HG02798 (cell line): ENCODE data around the gene RAB40B.
A peak's percentile ranks its signal among the peaks of the same experiment; 100 is the strongest.
"Not testable (repeated sequence)": the region's sequence is repeated elsewhere in the genome, so short reads cannot be mapped to it uniquely, and the experiment has no call there.

ENCODE experiments used
- ATAC-seq: cut with Tn5 transposase; IDR thresholded peaks from one replicate; pipeline ENCODE4 v1.9.1; 2021; ENCODE audit warnings: mild to moderate bottlenecking; ENCODE audit not compliant: unreplicated experiment, poor library complexity

Gene RAB40B

DNA sequence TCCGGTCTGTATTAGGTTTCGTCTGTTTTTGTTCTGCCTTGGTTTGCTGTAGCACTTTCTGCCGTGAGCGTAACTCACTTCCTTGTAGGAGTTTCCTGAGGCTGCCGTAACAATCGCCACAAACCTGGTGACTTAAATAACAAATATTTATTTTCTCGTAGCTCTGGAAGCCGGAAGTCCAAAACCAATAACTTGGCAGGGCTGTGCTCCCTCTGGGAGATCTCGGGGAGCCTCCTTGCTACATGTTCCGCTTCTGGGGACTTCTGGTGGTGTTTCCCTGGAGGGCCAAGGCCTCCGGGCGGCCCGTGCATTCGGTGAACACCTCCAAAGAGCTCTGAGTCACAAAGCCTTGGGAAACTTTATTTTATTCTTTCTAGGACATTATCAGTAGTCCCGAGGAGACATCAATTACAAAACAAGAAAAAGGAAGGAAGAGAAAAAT, 43.4 kb downstream of the RAB40B start:
- ATAC-seq = no peak

DNA sequence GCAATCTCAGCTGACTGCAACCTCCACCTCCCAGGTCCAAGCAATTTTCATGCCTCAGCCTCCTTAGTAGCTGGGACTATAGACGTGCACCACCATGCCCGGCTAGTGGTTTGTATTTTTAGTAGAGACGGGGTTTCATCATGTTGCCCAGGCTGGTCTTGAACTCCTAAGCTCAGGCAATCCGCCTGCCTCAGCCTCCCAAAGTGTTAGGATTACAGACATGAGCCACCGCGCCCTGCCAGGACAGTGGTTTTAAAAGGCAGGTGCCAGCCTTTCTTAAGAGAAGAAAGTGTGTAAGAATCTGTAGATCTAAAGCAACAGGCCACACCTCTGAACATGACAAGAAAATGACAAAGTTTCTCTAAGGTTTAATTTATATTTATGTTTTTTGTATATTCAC, 43.9 kb downstream of the RAB40B start:
- ATAC-seq = not testable (repeated sequence)

DNA sequence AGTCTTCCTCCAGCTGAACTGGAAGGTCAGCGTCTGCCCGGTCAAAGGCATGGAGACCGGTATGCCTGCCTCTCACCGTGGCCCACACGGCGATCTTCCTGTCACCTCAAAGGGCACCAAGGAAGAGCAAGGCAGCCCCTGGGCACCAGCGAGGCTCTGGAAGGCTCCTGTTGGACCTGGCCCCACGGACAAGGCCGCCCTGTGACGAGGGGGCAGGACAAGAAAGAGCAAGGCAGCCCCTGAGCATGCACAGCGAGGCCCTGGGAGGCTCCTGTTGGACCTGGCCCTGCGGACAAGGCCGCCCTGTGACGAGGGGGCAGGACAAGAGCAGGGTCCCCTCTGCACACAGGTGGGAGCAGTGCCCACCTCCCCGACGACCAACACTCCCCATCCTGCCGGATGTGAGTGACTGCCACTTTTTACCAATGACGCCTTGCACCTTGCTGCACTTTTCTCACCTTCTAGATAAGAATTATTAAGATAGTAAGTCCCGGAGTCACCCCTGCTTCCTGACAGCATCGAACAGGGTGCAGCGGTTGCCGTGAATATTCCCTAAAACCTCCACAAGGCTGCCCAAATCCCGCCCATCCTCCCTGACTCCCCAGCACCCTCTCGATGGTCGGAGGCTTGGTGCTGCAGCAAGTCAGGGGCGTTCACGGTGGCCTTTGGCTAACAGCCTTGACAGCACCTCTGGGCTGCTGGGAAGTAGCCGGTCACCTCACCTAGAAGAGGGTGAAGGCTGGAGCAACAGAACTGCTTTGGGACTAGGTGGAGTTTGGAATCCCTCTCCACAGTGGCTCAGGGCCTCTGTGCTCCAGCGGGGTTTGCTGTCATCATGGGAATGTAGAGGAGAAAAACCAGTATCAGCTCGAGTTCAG, 44.6 kb downstream of the RAB40B start:
- no peak for ATAC-seq

DNA sequence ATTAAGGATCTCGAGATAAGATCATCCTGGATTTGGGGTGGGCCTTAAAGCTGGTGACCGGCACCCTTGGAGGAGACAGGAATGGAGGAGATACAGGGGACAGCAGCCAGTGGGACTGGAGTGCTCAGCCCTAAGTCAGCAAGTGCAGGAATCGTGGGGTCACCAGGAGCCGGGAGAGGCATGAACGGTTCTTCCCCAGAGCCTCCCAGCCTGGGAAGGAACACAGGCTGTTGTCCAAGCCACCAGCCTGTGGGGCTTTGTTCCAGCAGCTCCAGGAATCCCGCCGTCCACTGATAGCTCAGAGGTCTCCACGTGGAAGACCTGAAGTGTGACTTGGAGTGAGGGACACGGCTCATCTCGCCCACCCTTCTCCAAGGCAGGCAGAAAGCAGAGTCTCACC, 47.8 kb downstream of the RAB40B start:
- no peak for ATAC-seq

DNA sequence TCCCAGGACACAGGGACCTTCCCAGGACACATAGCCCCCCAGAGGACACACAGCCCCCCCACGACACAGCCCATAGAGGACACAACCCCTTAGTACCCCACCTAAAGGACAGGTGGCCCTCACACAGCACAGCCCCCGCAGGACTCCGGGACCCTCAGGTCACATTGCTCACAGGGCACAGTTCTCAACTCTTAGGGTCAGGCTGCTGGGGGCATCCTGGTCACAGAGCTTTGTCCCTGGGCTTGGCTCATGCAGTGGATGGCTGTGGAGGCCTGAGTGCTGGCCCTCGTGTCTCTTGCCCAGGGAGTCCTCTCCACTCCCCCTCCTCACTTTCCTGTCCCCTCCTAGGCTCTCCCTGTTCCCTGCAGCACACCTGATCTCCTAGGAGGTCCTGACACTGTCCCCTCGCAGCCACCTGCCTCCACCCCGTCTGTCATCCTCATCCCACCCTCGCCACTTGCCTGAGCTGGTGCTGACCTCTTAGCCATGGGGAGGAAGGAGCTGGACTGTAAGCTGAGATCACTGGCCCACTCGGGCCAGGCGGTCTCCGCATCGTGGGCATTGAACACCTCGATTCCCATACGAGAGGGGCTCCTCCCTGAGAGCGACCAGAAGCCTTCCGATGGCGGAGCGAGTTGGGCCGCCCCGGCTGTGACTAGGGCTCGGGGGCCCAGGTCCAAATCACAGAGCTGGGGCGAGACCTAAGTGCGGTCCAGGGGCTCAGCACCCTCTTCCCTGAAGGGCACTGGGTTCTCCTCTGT, 48.8 kb downstream of the RAB40B start:
- no peak for ATAC-seq

DNA sequence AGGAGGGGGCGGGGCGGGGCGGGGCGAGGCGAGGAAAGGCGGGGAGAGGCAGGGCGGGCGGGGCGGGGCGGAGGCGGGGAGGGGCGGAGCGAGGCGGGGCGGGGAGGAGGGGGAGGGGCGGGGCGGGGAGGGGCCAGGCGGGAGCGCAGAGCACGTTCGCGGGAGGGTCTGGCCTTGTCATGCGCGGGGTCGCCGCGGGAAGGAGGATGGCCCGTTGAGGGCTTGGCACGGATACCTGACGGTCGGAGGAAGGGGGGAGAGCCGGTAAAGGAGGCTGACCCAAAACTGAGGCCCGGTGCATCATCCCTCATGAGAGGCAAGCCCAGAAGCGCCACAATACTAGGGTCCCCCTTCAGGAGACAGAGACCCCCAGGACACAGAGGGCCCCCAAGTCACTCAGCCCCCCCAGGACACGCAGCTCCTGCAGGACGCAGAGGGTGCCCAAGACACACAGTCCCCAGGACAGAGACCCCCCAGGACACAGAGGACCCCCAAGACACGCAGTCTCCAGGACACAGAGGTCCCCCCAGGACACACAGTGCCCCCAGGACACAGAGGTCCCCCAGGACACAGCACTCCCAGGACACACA, 49.7 kb downstream of the RAB40B start:
- ATAC-seq = no peak

DNA sequence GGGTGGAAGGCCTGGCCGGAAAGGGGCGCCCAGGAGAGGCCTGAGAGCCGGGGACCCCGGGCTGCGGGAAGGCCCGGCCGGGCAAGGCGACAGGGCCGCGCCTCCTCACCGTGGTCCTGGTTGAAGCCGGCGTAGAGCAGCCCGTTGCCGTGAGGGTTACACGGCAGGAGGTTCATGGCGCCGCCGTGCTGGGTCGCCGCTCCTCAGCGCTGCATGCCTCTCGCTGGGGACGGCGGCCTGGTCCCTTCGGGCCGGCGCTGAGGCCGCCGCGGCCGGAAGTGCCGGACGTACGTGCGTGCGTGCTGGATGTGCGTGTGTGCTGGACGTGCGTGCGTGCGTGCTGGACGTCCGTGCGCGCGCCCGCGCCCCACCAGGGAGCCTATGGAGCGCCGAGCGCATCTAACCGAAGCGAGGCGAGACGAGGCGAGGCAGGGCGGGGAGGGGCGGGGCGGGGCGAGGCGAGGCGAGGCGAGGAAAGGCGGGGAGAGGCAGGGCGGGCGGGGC, 50.3 kb downstream of the RAB40B start, which contains the start of gene WDR45B:
Gene WDR45B, minus strand, starts transcription at position 280 of the 504 bp plus-strand sequence. Its CDS starts 104 bp downstream, at position 176.
- ATAC-seq = peak; percentile 95

DNA sequence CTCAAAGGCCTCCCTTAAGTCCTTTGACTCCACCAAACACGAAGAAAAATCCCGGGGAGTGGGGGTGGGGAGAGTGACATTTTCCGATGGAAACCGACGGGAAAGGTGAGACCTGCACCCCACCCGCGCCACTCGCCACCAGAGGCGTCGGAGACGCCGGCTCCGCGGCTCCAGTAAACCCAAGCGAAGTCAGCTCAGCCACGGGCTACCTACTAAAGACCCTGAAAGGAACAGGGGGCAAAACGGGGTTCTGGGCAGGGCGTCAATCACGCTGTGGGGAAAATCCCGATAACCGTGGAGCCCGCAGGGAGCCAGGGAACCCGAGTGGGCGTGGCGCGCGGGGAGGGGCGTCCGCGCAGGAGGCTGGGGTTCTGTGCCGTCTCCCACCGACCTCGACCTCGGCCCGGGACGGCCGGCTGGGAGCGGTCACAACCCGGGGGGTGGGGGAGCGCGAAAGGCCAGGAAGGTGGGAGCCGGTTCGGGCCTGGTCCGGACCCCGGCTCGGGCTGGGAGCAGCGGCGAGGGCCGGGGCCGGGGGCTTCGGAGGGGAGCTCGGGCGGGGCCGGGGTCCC, 50.8 kb downstream of the RAB40B start:
- peak; percentile 30 for ATAC-seq

DNA sequence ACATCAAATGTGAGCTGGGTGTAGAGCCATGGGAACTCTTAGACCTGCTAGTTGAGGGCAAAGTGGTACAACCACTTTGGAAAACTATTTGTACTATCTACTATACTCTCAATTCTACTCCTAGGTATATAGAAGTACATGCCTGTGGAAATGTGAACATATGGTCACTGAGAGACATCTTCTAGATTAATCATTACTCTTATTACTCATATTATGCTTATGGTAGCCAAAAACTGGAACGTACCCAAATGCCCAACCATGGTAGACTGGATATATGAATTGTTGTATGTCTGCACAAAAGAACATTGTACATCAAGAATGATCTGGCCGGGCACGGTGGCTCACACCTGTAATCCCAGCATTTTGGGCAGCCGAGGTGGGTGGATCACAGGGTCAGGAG, 53.0 kb downstream of the RAB40B start:
- ATAC-seq = no peak

DNA sequence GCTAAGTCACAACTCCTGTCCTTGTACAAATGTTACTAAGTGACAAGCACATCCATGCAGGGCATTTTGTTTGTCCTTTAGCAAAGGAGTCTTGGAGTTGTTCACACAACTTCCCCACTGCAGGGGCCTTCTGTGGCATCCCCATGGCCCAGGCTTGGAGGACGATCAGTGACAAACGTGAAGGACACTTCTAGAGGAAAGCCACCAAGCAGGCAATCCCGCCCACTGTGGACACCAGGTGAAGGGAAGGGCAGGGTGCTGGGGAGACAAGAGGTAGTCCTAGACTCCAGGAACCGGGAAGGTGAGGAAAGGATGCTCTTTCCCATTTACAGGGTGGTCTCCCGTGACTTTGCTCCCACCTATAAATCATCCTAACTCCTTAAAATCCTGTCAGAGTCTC, 54.4 kb downstream of the RAB40B start:
- no peak for ATAC-seq

DNA sequence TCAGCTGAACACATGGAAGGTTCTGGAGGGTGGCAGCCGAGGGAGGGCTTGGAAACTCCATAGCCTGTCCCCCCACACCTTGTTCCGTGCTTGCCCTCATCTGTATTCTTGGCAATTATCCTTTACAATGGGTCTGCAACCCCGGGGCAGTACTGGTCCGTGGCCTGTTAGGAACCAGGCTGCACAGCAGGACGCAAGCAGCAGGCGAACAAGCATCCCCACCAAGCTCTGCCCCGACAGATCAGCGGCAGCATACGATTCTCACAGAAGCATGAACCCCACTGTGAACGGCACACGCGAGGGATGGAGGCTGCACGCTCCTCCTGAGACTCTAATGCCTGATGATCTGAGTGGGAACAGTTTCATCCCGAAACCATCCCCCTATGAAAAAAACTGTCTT, 56.5 kb downstream of the RAB40B start:
- ATAC-seq = no peak

DNA sequence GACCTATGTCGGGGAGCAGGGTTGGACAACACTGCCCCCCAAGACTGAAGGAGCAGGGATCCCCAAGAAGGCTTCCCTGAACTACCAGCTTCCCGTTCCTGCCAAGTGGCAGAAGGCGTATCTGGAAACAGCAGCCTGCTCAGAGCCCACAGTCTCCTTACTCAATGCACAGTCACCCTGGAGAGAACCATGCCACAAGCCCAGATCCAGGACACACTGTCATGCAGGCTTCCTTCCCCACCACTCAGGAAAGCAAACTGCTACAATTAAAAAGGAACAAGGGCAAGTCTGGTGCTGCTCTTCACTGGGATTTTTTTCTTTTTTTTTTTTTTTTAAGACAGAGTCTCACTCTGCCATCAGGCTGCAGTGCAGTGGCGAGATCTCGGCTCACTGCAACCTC, 58.5 kb downstream of the RAB40B start:
- ATAC-seq = no peak

DNA sequence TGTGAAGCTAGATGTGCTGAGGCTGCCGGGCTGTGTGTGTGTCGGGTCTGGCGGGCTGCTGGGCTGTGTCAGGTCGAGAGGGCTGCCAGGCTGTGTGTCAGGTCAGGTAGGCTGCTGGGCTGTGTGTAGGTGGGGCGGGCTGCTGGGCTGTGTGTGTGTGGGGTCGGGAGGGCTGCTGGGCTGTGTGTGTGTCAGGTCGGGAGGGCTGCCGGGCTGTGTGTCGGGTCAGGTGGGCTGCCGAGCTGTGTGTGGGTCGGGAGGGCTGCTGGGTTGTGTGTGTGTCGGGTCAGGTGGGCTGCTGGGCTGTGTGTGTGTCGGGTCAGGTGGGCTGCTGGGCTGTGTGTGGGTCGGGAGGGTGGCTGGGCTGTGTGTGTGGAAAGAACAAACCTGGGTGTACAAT, 58.9 kb downstream of the RAB40B start:
- ATAC-seq = no peak

DNA sequence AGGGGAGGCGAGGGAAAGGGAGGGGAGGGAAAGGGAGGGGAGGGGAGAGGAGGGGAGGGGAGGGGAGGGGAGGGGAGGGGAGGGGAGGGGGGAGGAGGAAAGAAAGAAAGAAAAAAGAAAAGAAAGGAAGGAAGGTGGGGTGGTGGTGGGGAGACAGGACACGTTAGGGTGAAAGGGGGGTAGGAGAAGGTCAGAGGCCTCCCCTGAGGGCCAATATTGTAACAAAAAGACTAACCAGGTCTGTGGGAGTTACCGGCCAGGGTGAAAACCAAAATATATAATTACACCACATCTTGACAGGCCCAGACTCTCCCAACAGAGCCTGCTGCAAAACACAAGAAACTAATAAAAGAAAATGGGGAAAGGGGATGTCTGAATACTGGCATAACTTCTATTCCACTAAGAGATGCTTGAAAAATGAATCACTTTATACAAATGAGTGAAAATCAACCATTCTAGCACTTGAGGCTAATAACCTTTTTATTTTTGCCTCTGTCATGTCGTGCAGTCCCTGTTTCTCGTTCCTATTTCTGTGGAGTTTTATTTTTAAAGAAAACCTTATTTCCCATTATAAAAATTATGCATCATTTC, 60.2 kb downstream of the RAB40B start:
- ATAC-seq = no peak

DNA sequence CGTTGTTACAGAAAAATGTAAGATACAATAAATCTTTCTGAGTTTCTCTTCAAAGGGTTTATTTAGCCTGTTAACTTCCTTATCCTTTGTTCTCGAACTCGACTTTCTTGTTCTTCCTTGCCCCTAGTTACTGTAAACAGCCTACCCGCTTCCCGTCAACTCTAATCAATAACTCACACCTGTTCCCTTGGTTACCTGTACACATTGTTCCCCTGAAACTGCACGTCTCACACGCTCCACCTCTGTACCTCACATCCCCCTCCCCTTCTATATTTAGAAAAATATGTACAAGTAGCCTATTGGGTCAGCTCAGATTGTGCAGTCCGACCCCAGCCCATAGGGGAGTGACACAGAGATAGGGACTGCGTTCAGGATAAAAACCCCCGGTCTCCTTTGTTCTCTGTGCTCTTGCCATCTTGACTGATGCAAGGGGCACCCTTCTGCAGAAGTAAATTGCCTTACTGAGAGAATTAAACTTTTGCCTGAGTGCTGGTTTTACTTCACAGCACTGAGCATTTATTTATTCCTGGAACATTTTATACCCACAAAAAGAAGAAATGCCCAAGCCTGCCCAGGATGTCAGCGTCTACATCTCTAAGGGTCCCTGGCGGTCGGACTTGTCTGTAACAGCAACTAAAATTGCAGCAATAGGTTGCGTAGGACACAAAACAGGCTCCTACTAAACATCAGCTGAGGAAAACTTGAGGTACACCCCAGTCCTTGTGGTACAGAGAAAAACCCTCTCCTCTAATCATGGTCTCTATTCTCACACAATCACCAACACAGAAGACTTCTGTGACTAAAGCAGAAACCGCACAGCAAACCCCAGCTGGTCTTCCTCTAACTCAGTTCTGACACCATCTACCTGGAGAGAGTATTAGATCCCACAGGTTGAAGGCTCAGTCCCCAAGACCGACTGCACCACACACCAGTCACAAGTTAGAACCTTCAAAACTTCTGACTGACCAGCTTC, 61.6 kb downstream of the RAB40B start:
- no peak for ATAC-seq

DNA sequence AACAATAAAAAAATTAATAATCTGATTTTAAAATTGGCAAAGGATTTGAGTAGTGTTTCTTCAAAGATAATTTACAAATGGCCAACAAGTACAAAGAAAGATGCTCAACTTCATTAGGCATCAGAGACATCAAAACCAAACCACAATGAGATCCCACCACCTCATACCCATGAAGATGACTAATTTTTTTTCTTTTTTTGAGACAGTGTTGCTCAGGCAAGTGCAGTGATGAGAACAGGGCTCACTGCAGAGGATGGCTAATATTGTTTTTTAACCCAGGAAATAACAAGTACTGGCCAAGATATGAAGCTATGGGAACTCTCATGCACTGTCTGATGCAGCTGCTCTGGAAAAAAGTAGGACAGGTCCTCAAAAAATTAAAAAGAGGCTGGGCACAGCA, 65.2 kb downstream of the RAB40B start:
- no peak for ATAC-seq

DNA sequence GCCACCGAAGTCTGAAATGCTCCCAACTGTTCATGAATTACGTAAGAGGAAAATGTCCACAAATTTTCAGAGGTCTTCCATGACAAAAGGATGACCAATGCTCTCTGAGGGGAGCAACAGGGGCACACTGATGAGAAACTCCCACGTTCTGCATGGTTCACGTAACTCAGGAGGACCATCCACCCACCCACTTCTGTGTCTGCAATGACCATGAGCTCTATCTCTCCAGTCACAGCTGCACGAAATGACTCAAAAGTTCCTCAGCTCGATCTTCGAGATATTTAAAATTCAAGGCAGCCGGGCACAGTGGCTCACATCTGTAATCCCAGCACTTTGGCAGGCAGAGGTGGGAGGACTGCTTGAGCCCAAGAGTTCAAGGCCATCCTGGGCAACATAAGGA, 66.0 kb downstream of the RAB40B start:
- ATAC-seq = no peak

DNA sequence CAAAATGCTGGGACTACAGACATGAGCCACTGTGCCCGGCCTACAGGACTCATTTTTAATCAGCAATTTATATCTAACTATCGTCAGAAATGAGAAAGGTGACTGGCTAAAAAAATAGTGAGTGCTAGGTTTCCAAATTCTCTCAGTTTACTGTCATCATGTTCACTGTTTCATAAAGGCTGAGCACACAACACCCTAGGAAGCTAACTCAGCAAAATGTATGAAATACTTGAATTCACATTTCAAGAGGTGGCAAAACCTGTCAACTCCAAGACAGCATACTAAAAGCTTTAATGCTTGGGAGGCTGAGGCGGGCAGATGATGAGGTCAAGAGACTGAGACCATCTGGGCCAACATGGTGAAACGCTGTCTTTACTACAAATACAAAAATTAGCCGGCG, 67.0 kb downstream of the RAB40B start:
- ATAC-seq = no peak

DNA sequence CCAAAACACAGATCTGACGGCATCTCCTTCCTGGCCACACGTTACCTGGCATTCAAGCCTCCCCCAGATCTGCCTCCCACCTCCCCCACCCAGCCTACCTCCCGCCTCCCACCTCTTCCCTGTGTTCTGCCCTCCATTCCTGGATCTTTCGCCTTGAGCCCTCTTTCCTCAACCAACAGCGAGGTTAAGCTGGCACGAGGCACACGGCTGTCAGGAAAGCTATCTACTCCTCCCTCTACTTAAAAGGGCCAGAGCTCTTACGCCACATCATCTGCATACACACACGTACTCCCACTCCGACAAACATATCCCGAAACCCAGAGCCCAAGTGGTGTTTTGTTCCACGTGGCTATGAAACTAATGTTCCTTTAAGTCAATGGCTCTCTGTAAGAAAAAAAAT, 68.3 kb downstream of the RAB40B start:
- ATAC-seq = no peak
